Loucy (cell line): ENCODE results near the gene KAT6B.

ENCODE experiments used
- EZH2phosphoT487 ChIP-seq: fragments of 200-600 bp; IDR thresholded peaks from 2 replicates; pipeline ENCODE4 v1.6.1; 2018; ENCODE audit warnings: antibody characterized with exemption, mild to moderate bottlenecking, moderate library complexity, borderline replicate concordance
- TF ChIP-seq, protein P1 (sequence below): fragments of 200-600 bp; sonication (generic); conservative IDR thresholded peaks from 2 replicates; pipeline ENCODE4 v1.5.1; 2014; ENCODE audit warnings: mild to moderate bottlenecking, antibody characterized with exemption, low read length

DNA sequence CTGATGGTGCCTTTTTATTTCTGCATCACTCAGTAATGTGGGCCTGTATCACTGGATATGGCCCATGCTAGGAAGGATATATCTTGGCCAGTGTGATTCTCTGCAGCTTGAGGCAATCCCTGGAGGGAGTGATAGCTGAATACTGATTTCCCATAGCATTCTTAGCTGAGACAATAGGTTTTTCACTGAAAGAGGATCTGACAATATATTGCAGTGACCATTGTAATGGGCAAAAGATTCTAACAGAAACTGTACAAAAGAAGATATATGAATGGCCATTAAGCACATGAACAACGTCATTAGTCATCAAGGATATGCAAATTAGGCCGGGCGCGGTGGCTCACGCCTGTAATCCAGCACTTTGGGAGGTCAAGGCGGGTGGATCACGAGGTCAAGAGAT, 117.8 kb downstream of the KAT6B start:
- TF ChIP-seq, protein P1, sequence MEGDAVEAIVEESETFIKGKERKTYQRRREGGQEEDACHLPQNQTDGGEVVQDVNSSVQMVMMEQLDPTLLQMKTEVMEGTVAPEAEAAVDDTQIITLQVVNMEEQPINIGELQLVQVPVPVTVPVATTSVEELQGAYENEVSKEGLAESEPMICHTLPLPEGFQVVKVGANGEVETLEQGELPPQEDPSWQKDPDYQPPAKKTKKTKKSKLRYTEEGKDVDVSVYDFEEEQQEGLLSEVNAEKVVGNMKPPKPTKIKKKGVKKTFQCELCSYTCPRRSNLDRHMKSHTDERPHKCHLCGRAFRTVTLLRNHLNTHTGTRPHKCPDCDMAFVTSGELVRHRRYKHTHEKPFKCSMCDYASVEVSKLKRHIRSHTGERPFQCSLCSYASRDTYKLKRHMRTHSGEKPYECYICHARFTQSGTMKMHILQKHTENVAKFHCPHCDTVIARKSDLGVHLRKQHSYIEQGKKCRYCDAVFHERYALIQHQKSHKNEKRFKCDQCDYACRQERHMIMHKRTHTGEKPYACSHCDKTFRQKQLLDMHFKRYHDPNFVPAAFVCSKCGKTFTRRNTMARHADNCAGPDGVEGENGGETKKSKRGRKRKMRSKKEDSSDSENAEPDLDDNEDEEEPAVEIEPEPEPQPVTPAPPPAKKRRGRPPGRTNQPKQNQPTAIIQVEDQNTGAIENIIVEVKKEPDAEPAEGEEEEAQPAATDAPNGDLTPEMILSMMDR: no peak
- TF ChIP-seq EZH2phosphoT487: no peak
